Activated T-helper 1 cell treated with Interleukin-2 at 50 U/mL for 16 hours (primary cell): ENCODE data around the gene TEDC1.
"Not testable (repeated sequence)": the region's sequence is repeated elsewhere in the genome, so short reads cannot be mapped to it uniquely, and the experiment has no call there.

Source experiments
- DNase-seq: peaks from one replicate; pipeline ENCODE4 v3.0.0-alpha.2; 2020; ENCODE audit warnings: low read depth

Gene TEDC1

DNA sequence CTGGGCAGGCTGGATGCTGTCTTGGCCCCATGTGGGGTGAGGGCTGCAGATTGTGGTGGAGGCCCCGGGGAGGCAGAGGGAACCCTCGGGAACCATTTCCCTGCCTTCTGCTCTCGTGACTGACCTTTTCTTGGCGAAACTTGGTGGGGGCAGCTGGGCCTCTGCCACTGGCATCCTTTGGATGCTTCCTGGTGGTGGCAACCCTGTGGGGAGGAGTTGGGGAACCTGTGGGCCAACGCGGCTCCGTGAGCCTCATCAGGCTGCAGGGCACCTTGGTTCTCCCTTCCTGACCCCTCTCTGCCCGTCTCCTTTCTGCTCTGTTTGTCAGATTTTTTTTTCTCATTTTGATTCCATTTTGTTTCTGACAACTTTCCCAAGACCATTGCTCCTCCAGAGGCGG, 49.8 kb downstream of the TEDC1 start:
- DNase-seq, result no peak

- DNase-seq, result no peak
Observed at GRCh38 chr14:105541218-105541875, 50.3 kb downstream of the TEDC1 start.

DNA sequence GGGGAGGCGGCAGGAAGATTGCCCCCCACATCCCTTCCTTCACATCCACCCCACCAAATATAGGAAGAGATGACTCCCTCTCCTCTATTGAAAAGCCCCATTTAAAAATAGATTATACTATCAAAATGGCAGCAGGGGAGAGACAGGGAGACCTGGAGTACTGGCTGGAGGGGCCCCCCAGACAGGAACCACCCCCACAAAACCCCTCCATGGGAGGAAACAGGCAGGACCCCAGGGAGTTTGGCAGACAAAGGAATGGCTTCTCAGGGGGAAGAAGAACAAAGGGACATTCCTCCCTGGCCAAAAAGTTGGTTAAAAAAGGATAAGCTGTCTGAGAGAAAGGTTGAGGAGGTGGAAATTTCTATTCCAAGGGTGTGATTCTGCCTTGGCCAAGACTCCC, 54.6 kb downstream of the TEDC1 start:
- DNase-seq, result not testable (repeated sequence)

DNA sequence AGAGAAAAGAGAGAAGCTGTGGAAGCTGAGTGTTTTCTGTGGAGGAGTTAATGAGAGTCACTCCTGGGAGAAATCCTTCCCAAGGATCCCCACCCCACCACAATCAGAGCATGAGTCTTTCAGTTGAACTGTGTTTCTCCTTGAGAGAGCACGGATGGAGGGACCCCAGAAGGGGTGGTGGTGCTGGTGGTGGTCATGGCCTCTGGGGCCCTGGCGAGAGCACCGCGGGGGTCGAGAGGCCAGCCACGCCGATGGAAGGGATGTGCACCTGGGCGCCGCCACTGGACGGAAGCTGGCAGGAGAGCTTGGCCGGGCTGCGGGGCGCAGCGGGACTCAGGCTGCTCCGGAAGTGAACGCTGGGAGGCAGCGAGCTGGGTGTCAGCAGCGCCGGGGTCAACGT, 55.4 kb downstream of the TEDC1 start:
- not testable (repeated sequence) for DNase-seq

GRCh38 chr14:105547072-105547471, 56.0 kb downstream of the TEDC1 start:
- not testable (repeated sequence) for DNase-seq

DNA sequence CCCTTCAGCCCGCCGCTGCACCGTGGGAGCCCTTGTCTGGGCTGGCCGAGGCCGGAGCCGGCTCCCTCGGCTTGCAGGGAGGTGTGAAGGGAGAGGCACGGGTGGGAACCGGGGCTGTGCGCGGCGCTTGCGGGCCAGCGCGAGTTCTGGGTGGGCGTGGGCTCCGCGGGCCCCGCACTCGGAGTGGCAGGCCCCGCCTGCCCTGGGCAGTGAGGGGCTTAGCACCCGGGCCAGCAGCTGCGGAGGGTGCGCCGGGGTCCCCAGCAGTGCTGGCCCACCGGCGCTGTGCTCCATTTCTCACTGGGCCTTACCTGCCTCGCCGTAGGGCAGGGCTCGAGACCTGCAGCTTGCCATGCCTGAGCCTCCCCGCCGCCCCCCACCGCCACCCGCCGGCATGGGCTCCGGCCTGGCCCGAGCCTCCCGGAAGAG, 56.7 kb downstream of the TEDC1 start:
- no peak for DNase-seq
